Upper lobe of left lung (tissue), 6 donors: ENCODE measurements around the gene FMN2. TPM values are rescaled to one million over a fixed set of nuclear protein-coding genes. Genes with fewer than 3 reads are reported as not detected.
"Not testable (repeated sequence)": the region's sequence is repeated elsewhere in the genome, so short reads cannot be mapped to it uniquely, and the experiment has no call there.

Source experiments
- ATAC-seq, 2 donors: fragments of 200-7000 bp; cut with Tn5 transposase; one replicate each; pipeline ENCODE4 v1.9.1; 2022; ENCODE audit warnings: mild to moderate bottlenecking in 2 of 2, moderate library complexity in 2 of 2; ENCODE audit not compliant: low FRiP score in 2 of 2
- DNase-seq, 2 donors: peaks; one replicate each; pipeline ENCODE4 v3.0.0-alpha.2; 2019 to 2020
- H3K27ac ChIP-seq, 4 donors: fragments of 200-600 bp; sonication (generic); one replicate each; pipeline ENCODE4 v1.5.1; 2016 to 2019
- H3K27me3 ChIP-seq, 4 donors: fragments of 200-600 bp; sonication (generic); one replicate each; pipeline ENCODE4 v1.5.1; 2017 to 2019
- H3K36me3 ChIP-seq, 4 donors: fragments of 200-600 bp; sonication (generic); one replicate each; pipeline ENCODE4 v1.5.1; 2016 to 2019
- H3K4me1 ChIP-seq, 4 donors: fragments of 200-600 bp; sonication (generic); one replicate each; pipeline ENCODE4 v1.5.1; 2018 to 2019
- H3K4me3 ChIP-seq, 4 donors: fragments of 200-600 bp; sonication (generic); one replicate each; pipeline ENCODE4 v1.5.1; 2017 to 2019; ENCODE audit warnings: mild to moderate bottlenecking in 2 of 4, moderate library complexity in 1 of 4
- H3K9me3 ChIP-seq, 4 donors: fragments of 200-600 bp; sonication (generic); one replicate each; pipeline ENCODE4 v1.5.1; 2018 to 2019
- EP300 ChIP-seq, 4 donors: sonication (generic); formaldehyde crosslinking; IDR thresholded peaks; one replicate each; pipeline ENCODE4 v1.5.1; 2017; ENCODE audit warnings: antibody characterized with exemption in 4 of 4, control low read depth in 2 of 4
- POLR2A ChIP-seq, 4 donors: fragments of 450-650 bp; IDR thresholded peaks; one replicate each; pipeline ENCODE4 v1.5.1; 2016 to 2017; ENCODE audit warnings: antibody characterized with exemption in 4 of 4, mild to moderate bottlenecking in 2 of 4
- POLR2AphosphoS5 ChIP-seq, 2 donors: sonication (generic); formaldehyde crosslinking; IDR thresholded peaks; one replicate each; pipeline ENCODE4 v1.5.1; 2017; ENCODE audit warnings: antibody characterized with exemption in 2 of 2
- WGBS, 2 donors: methylation state at CpG; one replicate each; pipeline ENCODE4 v1.1.5; 2017 to 2018; 5-methylcytosine and 5-hydroxymethylcytosine counted together
- total RNA-seq, 6 donors: library from RNA; depleted of rRNA in 4 of 6; stranded (reverse); fragments of >200 nt in 4 of 6; gene quantifications; one replicate each; pipeline versions ENCODE4 v1.1.0 to v1.2.1, GENCODE V29; 2016 to 2021
- TF ChIP-seq, protein P1 (sequence below), 6 experiments: fragments of 450-650 bp in 4 of 6; fragments of 200-600 bp in 2 of 6; sonication (generic) in 2 of 6; IDR thresholded peaks; one replicate each; pipeline ENCODE4 v1.5.1; 2016 to 2019; ENCODE audit warnings: antibody characterized with exemption in 6 of 6
- donor health status: DM: no; HTN: no; CAD: no; lungs with moderate emphysema.
- donor health status: DM: no; HTN: yes; CAD: no; lungs with severe emphysema.

The FMN2 gene
- total RNA-seq, 6 donors from 2014 or later, result 0.06 to 1.0 (median 0.54) TPM; not detected in 1

- no peaks in the 10 kb centered on the region for H3K36me3 ChIP-seq
- no peak for ATAC-seq
- WGBS, 2 donors, result 85 to 86% methylated on average over 10 to 12 of the region's 12 CpGs
- no peak overlapping the region for H3K4me3 ChIP-seq
- H3K27me3 ChIP-seq, result no peaks in the 10 kb centered on the region
- TF ChIP-seq POLR2A (IDR thresholded peaks at IDR 0.05) (no peak), POLR2AphosphoS5 (IDR thresholded peaks at IDR 0.05) (no peak), EP300 (IDR thresholded peaks at IDR 0.05) (no peak)
- TF ChIP-seq, protein P1, sequence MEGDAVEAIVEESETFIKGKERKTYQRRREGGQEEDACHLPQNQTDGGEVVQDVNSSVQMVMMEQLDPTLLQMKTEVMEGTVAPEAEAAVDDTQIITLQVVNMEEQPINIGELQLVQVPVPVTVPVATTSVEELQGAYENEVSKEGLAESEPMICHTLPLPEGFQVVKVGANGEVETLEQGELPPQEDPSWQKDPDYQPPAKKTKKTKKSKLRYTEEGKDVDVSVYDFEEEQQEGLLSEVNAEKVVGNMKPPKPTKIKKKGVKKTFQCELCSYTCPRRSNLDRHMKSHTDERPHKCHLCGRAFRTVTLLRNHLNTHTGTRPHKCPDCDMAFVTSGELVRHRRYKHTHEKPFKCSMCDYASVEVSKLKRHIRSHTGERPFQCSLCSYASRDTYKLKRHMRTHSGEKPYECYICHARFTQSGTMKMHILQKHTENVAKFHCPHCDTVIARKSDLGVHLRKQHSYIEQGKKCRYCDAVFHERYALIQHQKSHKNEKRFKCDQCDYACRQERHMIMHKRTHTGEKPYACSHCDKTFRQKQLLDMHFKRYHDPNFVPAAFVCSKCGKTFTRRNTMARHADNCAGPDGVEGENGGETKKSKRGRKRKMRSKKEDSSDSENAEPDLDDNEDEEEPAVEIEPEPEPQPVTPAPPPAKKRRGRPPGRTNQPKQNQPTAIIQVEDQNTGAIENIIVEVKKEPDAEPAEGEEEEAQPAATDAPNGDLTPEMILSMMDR (IDR thresholded peaks at IDR 0.05), result no peak
- H3K27ac ChIP-seq, result no peak overlapping the region
- no peak for DNase-seq
- H3K4me1 ChIP-seq, result peaks cover 0 to 5% (median 0%) of the 10 kb centered on the region in 4 donors
- no peaks in the 10 kb centered on the region for H3K9me3 ChIP-seq
Measured at GRCh38 chr1:240405751-240406150, 314.1 kb downstream of the FMN2 start.

DNA sequence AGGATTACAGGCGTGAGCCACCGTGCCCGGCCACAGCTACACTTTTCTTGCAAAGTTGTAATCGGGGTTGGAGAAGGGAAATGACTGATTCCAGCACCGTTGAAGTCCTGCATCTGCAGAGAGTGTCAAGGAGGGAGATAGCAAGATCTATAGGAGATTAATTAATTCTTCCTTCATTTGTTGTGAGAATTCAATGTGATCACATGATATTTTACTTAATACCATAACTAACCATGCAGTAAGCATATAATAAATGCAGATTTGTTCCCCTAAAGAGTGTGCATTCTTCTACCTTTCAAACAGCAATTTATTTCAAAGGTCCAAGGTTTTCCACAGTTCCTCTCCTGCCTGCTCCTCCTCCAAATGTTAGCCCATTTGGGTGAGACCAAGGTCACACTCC lies 315.7 kb downstream of the FMN2 start:
- Histone ChIP-seq H3K4me1 (no peaks in the 10 kb centered on the region), H3K36me3 (no peaks in the 10 kb centered on the region), H3K9me3 (no peaks in the 10 kb centered on the region), H3K27ac (no peak overlapping the region), H3K4me3 (no peak overlapping the region), H3K27me3 (no peaks in the 10 kb centered on the region)
- TF ChIP-seq POLR2A (IDR thresholded peaks at IDR 0.05) (no peak), EP300 (IDR thresholded peaks at IDR 0.05) (no peak), POLR2AphosphoS5 (IDR thresholded peaks at IDR 0.05) (no peak)
- TF ChIP-seq, protein P1 (IDR thresholded peaks at IDR 0.05), result no peak
- no peak for DNase-seq
- ATAC-seq, result no peak
- 90 to 97% methylated on average over 5 of the region's 5 CpGs for WGBS, 2 donors

- TF ChIP-seq POLR2AphosphoS5 (IDR thresholded peaks at IDR 0.05) (no peak), POLR2A (IDR thresholded peaks at IDR 0.05) (no peak), EP300 (IDR thresholded peaks at IDR 0.05) (no peak)
- TF ChIP-seq, protein P1 (IDR thresholded peaks at IDR 0.05), result no peak
- Histone ChIP-seq H3K27me3 (no peaks in the 10 kb centered on the region), H3K27ac (no peak overlapping the region), H3K4me3 (no peak overlapping the region), H3K9me3 (no peaks in the 10 kb centered on the region), H3K36me3 (no peaks in the 10 kb centered on the region), H3K4me1 (no peaks in the 10 kb centered on the region)
- DNase-seq (no peak), ATAC-seq (no peak)
Measured at GRCh38 chr1:240409615-240410014, 317.9 kb downstream of the FMN2 start.

GRCh38 chr1:240413732-240414131 lies 322.0 kb downstream of the FMN2 start:
- Histone ChIP-seq H3K9me3 (no peaks in the 10 kb centered on the region), H3K4me1 (no peaks in the 10 kb centered on the region), H3K27ac (no peak overlapping the region), H3K36me3 (no peaks in the 10 kb centered on the region), H3K27me3 (no peaks in the 10 kb centered on the region), H3K4me3 (no peak overlapping the region)
- TF ChIP-seq, protein P1 (IDR thresholded peaks at IDR 0.05), result no peak
- TF ChIP-seq POLR2AphosphoS5 (IDR thresholded peaks at IDR 0.05) (no peak), POLR2A (IDR thresholded peaks at IDR 0.05) (no peak), EP300 (IDR thresholded peaks at IDR 0.05) (no peak)
- DNase-seq (no peak), ATAC-seq (peak in 1 of 2 donors; percentile 31)
- WGBS, 2 donors, result 68 to 69% methylated on average over 5 of the region's 5 CpGs

DNA sequence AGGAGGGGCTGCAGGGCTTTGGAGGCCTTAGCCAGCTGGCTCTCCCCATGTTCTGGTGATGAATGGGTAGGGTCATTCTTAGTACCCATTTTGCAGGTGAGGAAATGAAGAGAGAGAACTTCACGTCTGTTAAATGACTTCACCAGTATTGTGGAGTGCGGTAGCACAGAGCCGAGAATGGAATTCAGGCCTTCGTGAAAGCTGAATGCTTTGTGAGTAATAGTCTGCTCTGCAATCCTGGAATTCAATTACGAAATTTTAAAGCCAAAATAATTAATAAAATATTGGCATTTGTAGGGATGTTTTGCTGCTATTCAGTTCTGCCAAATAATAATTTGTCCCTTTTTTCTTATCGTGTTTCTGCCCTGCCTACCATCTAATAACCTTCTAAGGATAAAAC lies 322.6 kb downstream of the FMN2 start:
- no peak overlapping the region for H3K4me3 ChIP-seq
- DNase-seq (no peak), ATAC-seq (peak in 1 of 2 donors; percentile 67)
- H3K27ac ChIP-seq, result no peak overlapping the region
- 73 to 75% methylated on average over 6 of the region's 6 CpGs for WGBS, 2 donors
- no peaks in the 10 kb centered on the region for H3K36me3 ChIP-seq
- H3K27me3 ChIP-seq, result no peaks in the 10 kb centered on the region
- no peaks in the 10 kb centered on the region for H3K4me1 ChIP-seq
- TF ChIP-seq POLR2AphosphoS5 (IDR thresholded peaks at IDR 0.05) (no peak), POLR2A (IDR thresholded peaks at IDR 0.05) (no peak), EP300 (IDR thresholded peaks at IDR 0.05) (no peak)
- TF ChIP-seq, protein P1 (IDR thresholded peaks at IDR 0.05), result no peak
- H3K9me3 ChIP-seq, result no peaks in the 10 kb centered on the region

- ATAC-seq, H3K4me3 ChIP-seq, H3K27ac ChIP-seq, H3K27me3 ChIP-seq, H3K9me3 ChIP-seq, H3K4me1 ChIP-seq, DNase-seq, H3K36me3 ChIP-seq: not testable (repeated sequence)
- WGBS, 2 donors, result 85 to 92% methylated on average over 1 of the region's 1 CpG
Measured at GRCh38 chr1:240415011-240415410, 323.3 kb downstream of the FMN2 start.
